Calu3 (cell line): Measurements from ENCODE around the gene SLC16A1. TPM values are rescaled to one million over a fixed set of nuclear protein-coding genes. Genes with fewer than 3 reads are reported as not detected.

Experiments used
- BruUV-seq: library from RNA; stranded (reverse); fragments of 400-500 nt; replicated peaks from 2 replicates; lab custom pipeline; 2021; lab: Mats Ljungman, UMichigan
- CTCF ChIA-PET: fragments of 300-600 bp; sonication (Branson Sonifier 250); formaldehyde crosslinking; loops from one replicate; lab custom pipeline; 2022; ENCODE audit warnings: antibody characterized with exemption; lab: Charles Lee
- DNase-seq: peaks from one replicate; pipeline ENCODE4 v3.0.0; 2022
- H3K27ac Mint-ChIP-seq: one replicate; pipeline ENCODE4 v1.8.0; 2022; ENCODE audit warnings: mixed read lengths; ENCODE audit not compliant: unreplicated experiment
- H3K27me3 Mint-ChIP-seq: one replicate; pipeline ENCODE4 v1.8.0; 2022; ENCODE audit warnings: mixed read lengths; ENCODE audit not compliant: unreplicated experiment
- H3K36me3 Mint-ChIP-seq: one replicate; pipeline ENCODE4 v1.8.0; 2022; ENCODE audit warnings: mild to moderate bottlenecking, moderate library complexity, mixed read lengths; ENCODE audit not compliant: insufficient read depth, unreplicated experiment
- H3K4me1 Mint-ChIP-seq: one replicate; pipeline ENCODE4 v1.8.0; 2022; ENCODE audit warnings: mild to moderate bottlenecking, low read depth, mixed read lengths; ENCODE audit not compliant: unreplicated experiment
- H3K4me3 Mint-ChIP-seq: one replicate; pipeline ENCODE4 v1.8.0; 2022; ENCODE audit warnings: mild to moderate bottlenecking, low read depth, moderate library complexity, mixed read lengths; ENCODE audit not compliant: unreplicated experiment
- H3K9me3 Mint-ChIP-seq: one replicate; pipeline ENCODE4 v1.8.0; 2022; ENCODE audit warnings: low read depth, mixed read lengths; ENCODE audit not compliant: unreplicated experiment
- CTCF ChIP-seq: fragments of 200-600 bp; IDR thresholded peaks from one replicate; pipeline ENCODE4 v1.8.0; 2022; ENCODE audit warnings: antibody characterized with exemption; ENCODE audit not compliant: unreplicated experiment
- intact Hi-C: fragments of 100-400 bp; cut with micrococcal nuclease; formaldehyde crosslinking; loops from one replicate; pipeline ENCODE4 v1.10.0; 2022; ENCODE audit not compliant: unreplicated experiment
- total RNA-seq: library from RNA; stranded (reverse); gene quantifications from 2 replicates; pipeline ENCODE4 v1.2.3, GENCODE V29; 2022

The SLC16A1 gene
- total RNA-seq, 1 experiment from 2014 or later: 59.2 TPM

GRCh38 chr1:112906150-112906698, 49.8 kb downstream of the SLC16A1 start:
- H3K27me3 Mint-ChIP-seq: no peaks in the 10 kb centered on the region
- no peak for DNase-seq
- H3K4me1 Mint-ChIP-seq: peaks cover 36% of the 10 kb centered on the region
- peak overlapping the region; percentile 72 for H3K27ac Mint-ChIP-seq
- intact Hi-C loops: loop anchor here (10.0 kb wide), 1 partner anchor 49 kb away; the partner anchor contains the start of gene SLC16A1
- no peaks in the 10 kb centered on the region for H3K9me3 Mint-ChIP-seq
- CTCF ChIA-PET: no interaction called here
- H3K4me3 Mint-ChIP-seq: no peak overlapping the region
- no peaks in the 10 kb centered on the region for H3K36me3 Mint-ChIP-seq
- TF ChIP-seq CTCF: no peak
- no TSS peak for BruUV-seq

GRCh38 chr1:112905395-112906149, 50.4 kb downstream of the SLC16A1 start:
- Mint-ChIP-seq H3K27me3 (no peaks in the 10 kb centered on the region), H3K36me3 (no peaks in the 10 kb centered on the region), H3K4me3 (peak overlapping the region; percentile 35), H3K27ac (peak overlapping the region; percentile 72), H3K9me3 (no peaks in the 10 kb centered on the region), H3K4me1 (peaks cover 36% of the 10 kb centered on the region)
- no peak for TF ChIP-seq CTCF
- intact Hi-C loops: loop anchor here (10.0 kb wide), 1 partner anchor 49 kb away; the partner anchor contains the start of gene SLC16A1
- CTCF ChIA-PET: no interaction called here
- BruUV-seq: no TSS peak
- DNase-seq: peak; percentile 11

GRCh38 chr1:112904831-112905261, 51.1 kb downstream of the SLC16A1 start:
- BruUV-seq: no TSS peak
- Mint-ChIP-seq H3K4me1 (peaks cover 36% of the 10 kb centered on the region), H3K9me3 (no peaks in the 10 kb centered on the region), H3K27me3 (no peaks in the 10 kb centered on the region), H3K27ac (peak overlapping the region; percentile 72), H3K36me3 (no peaks in the 10 kb centered on the region), H3K4me3 (peak overlapping the region; percentile 35)
- DNase-seq: peak; percentile 59
- intact Hi-C loops: loop anchor here (10.0 kb wide), 1 partner anchor 50 kb away; the partner anchor contains the start of gene SLC16A1
- CTCF ChIA-PET: interaction anchor here (0.6 kb wide), 2 partner anchors 123 to 153 kb away, joined by 3 to 6 read pairs; no protein-coding TSS in a partner anchor
- TF ChIP-seq CTCF: no peak

- no peaks in the 10 kb centered on the region for H3K36me3 Mint-ChIP-seq
- no peaks in the 10 kb centered on the region for H3K9me3 Mint-ChIP-seq
- intact Hi-C loops: loop anchor here (10.0 kb wide), 1 partner anchor 51 kb away; the partner anchor contains the start of gene SLC16A1
- no peak for TF ChIP-seq CTCF
- no TSS peak for BruUV-seq
- peak overlapping the region; percentile 39 for H3K4me3 Mint-ChIP-seq
- peaks cover 36% of the 10 kb centered on the region for H3K4me1 Mint-ChIP-seq
- H3K27me3 Mint-ChIP-seq: no peaks in the 10 kb centered on the region
- DNase-seq: peak; percentile 31
- peak overlapping the region; percentile 72 for H3K27ac Mint-ChIP-seq
- CTCF ChIA-PET: interaction anchor here (0.6 kb wide), 2 partner anchors 124 to 152 kb away, joined by 3 to 6 read pairs; no protein-coding TSS in a partner anchor
Observed at GRCh38 chr1:112904071-112904830, 51.7 kb downstream of the SLC16A1 start.
